PC-9 (cell line): ENCODE data around the gene TIFAB.

Source experiments
- CTCF ChIP-seq: fragments of 200-600 bp; sonication (generic); conservative IDR thresholded peaks from 2 replicates; pipeline ENCODE4 v1.6.1; 2017; ENCODE audit warnings: mixed run types, antibody characterized with exemption, mild to moderate bottlenecking, moderate library complexity
- EZH2 ChIP-seq: fragments of 200-600 bp; sonication (generic); IDR thresholded peaks from 2 replicates; pipeline ENCODE4 v1.8.0; 2017; ENCODE audit warnings: antibody characterized with exemption, low read depth

GRCh38 chr5:135457424-135458071 is 5.4 kb upstream of the TIFAB start:
- TF ChIP-seq CTCF (peak; percentile 83), EZH2 (no peak)
